IMR-90 (cell line): ENCODE measurements around the gene CAPZA3. TPM values are rescaled to one million over a fixed set of nuclear protein-coding genes. Genes with fewer than 3 reads are reported as not detected.
A peak's percentile ranks its signal among the peaks of the same experiment; 100 is the strongest.

Experiments used
- ATAC-seq: fragments of 200-7000 bp; cut with Tn5 transposase; 2 replicates; pipeline ENCODE4 v1.9.1; 2020; ENCODE audit warnings: low read depth, mild to moderate bottlenecking, moderate library complexity
- BruUV-seq: library from RNA; stranded (reverse); fragments of 400-500 nt; replicated peaks from 2 replicates; lab custom pipeline; 2021; lab: Mats Ljungman, UMichigan
- CTCF ChIA-PET: fragments of 300-600 bp; formaldehyde crosslinking; extraction: SDS; loops from one replicate; lab custom pipeline; 2021; ENCODE audit warnings: antibody characterized with exemption; lab: Yijun Ruan, JAX
- POLR2A ChIA-PET: fragments of 300-600 bp; sonication (Branson Sonifier 250); formaldehyde crosslinking; loops from one replicate; lab custom pipeline; 2022; ENCODE audit warnings: antibody characterized with exemption; ENCODE audit not compliant: unreplicated experiment; lab: Charles Lee
- DNase-seq: peaks from one replicate; pipeline ENCODE4 v3.0.0; 2013
- H2AFZ ChIP-seq: replicated peaks from 2 replicates; pipeline ENCODE3; 2013; ENCODE audit warnings: low read length, mild to moderate bottlenecking; ENCODE audit not compliant: poor library complexity
- H2AK5ac ChIP-seq: 2 replicates; pipeline ENCODE4 v1.6.1; 2013; ENCODE audit warnings: low read depth, low read length, inconsistent platforms
- H2AK9ac ChIP-seq: replicated peaks from 2 replicates; pipeline ENCODE3; 2013; ENCODE audit warnings: mild to moderate bottlenecking, low read depth, low read length, moderate library complexity; ENCODE audit not compliant: poor library complexity
- H2BK120ac ChIP-seq: 2 replicates; pipeline ENCODE4 v1.6.1; 2013; ENCODE audit warnings: low read depth, low read length, inconsistent platforms
- H2BK15ac ChIP-seq: 3 replicates; pipeline ENCODE4 v1.6.1; 2013; ENCODE audit warnings: low read depth, low read length, inconsistent platforms
- H2BK20ac ChIP-seq: 2 replicates; pipeline ENCODE4 v1.6.1; 2013; ENCODE audit warnings: low read depth, mild to moderate bottlenecking, inconsistent platforms, low read length, moderate library complexity
- H2BK5ac ChIP-seq: 2 replicates; pipeline ENCODE4 v1.6.1; 2013; ENCODE audit warnings: mild to moderate bottlenecking, low read depth, low read length, inconsistent platforms; ENCODE audit not compliant: poor library complexity, severe bottlenecking
- H3K14ac ChIP-seq: replicated peaks from 2 replicates; pipeline ENCODE4 v1.6.1; 2013; ENCODE audit warnings: low read depth, low read length, inconsistent platforms
- H3K18ac ChIP-seq: 2 replicates; pipeline ENCODE4 v1.6.1; 2013; ENCODE audit warnings: low read depth, low read length, control low read depth
- H3K23ac ChIP-seq: 2 replicates; pipeline ENCODE4 v1.6.1; 2013; ENCODE audit warnings: low read depth, low read length, inconsistent platforms
- H3K27ac ChIP-seq: 2 replicates; pipeline ENCODE4 v1.5.1; 2013; ENCODE audit warnings: mild to moderate bottlenecking, control low read depth, low read length; ENCODE audit not compliant: insufficient read depth
- H3K27me3 ChIP-seq: 2 replicates; pipeline ENCODE4 v1.6.1; 2013; ENCODE audit warnings: low read length; ENCODE audit not compliant: control insufficient read depth, insufficient read depth
- H3K36me3 ChIP-seq: 2 replicates; pipeline ENCODE4 v1.6.1; 2013; ENCODE audit warnings: low read length, mixed read lengths; ENCODE audit not compliant: control insufficient read depth, insufficient read depth
- H3K4ac ChIP-seq: 2 replicates; pipeline ENCODE4 v1.6.1; 2013; ENCODE audit warnings: low read depth, low read length, inconsistent platforms
- H3K4me1 ChIP-seq: 2 replicates; pipeline ENCODE4 v1.6.1; 2013; ENCODE audit warnings: low read length, mixed read lengths; ENCODE audit not compliant: control insufficient read depth, insufficient read depth
- H3K4me2 ChIP-seq: 2 replicates; pipeline ENCODE4 v1.6.1; 2013; ENCODE audit warnings: low read depth, mild to moderate bottlenecking, control low read depth, low read length, moderate library complexity
- H3K4me3 ChIP-seq: 2 replicates; pipeline ENCODE4 v1.5.1; 2013; ENCODE audit warnings: low read depth, mild to moderate bottlenecking, control low read depth, low read length, moderate library complexity; ENCODE audit not compliant: insufficient read depth
- H3K56ac ChIP-seq: 2 replicates; pipeline ENCODE4 v1.6.1; 2013; ENCODE audit warnings: low read length, inconsistent platforms; ENCODE audit not compliant: insufficient read depth; ENCODE audit errors: extremely low read depth
- H3K79me1 ChIP-seq, 2 experiments: 2 replicates each; pipeline ENCODE4 v1.6.1; 2013; ENCODE audit warnings: low read length in 2 of 2, inconsistent platforms in 1 of 2, low read depth in 1 of 2
- H3K9ac ChIP-seq: 2 replicates; pipeline ENCODE4 v1.6.1; 2013; ENCODE audit warnings: low read depth, low read length, control low read depth
- H3K9me1 ChIP-seq: 2 replicates; pipeline ENCODE4 v1.6.1; 2013; ENCODE audit warnings: low read length, inconsistent platforms; ENCODE audit not compliant: insufficient read depth
- H3K9me3 ChIP-seq: 2 replicates; pipeline ENCODE4 v1.6.1; 2013; ENCODE audit warnings: low read length; ENCODE audit not compliant: control insufficient read depth, insufficient read depth
- H4K20me1 ChIP-seq: 2 replicates; pipeline ENCODE4 v1.6.1; 2013; ENCODE audit warnings: low read length, inconsistent platforms; ENCODE audit not compliant: insufficient read depth
- H4K5ac ChIP-seq: 2 replicates; pipeline ENCODE4 v1.6.1; 2013; ENCODE audit warnings: mild to moderate bottlenecking, low read depth, low read length, control low read depth
- H4K8ac ChIP-seq, 2 experiments: 2 replicates each; pipeline ENCODE4 v1.6.1; 2013; ENCODE audit warnings: low read depth in 2 of 2, low read length in 2 of 2, control low read depth in 1 of 2, inconsistent platforms in 1 of 2
- H4K91ac ChIP-seq: 2 replicates; pipeline ENCODE4 v1.6.1; 2013; ENCODE audit warnings: low read depth, low read length, inconsistent platforms; ENCODE audit not compliant: insufficient read depth
- BHLHE40 ChIP-seq: fragments of 150-350 bp; IDR thresholded peaks from 2 replicates; pipeline ENCODE4 v1.6.1; 2016; ENCODE audit warnings: mild to moderate bottlenecking, low read depth, low read length
- CEBPB ChIP-seq: IDR thresholded peaks from 2 replicates; pipeline ENCODE4 v1.6.1; 2012; ENCODE audit warnings: low read depth, low read length, improper control_type of control experiment
- CHD1 ChIP-seq: IDR thresholded peaks from 2 replicates; pipeline ENCODE4 v1.6.1; 2012; ENCODE audit warnings: low read depth, low read length, improper control_type of control experiment
- FOS ChIP-seq: fragments of 150-350 bp; IDR thresholded peaks from 2 replicates; pipeline ENCODE4 v1.6.1; 2016; ENCODE audit warnings: low read depth, low read length
- MAFK ChIP-seq: IDR thresholded peaks from 2 replicates; pipeline ENCODE4 v1.6.1; 2012; ENCODE audit warnings: low read depth, low read length, improper control_type of control experiment
- MAZ ChIP-seq: IDR thresholded peaks from 2 replicates; pipeline ENCODE4 v1.6.1; 2012; ENCODE audit warnings: low read depth, mild to moderate bottlenecking, low read length, improper control_type of control experiment, moderate library complexity, borderline replicate concordance
- MXI1 ChIP-seq: IDR thresholded peaks from 2 replicates; pipeline ENCODE4 v1.6.1; 2012; ENCODE audit warnings: low read depth, mild to moderate bottlenecking, low read length, moderate library complexity, borderline replicate concordance
- NFE2L2 ChIP-seq: fragments of 150-350 bp; IDR thresholded peaks from 2 replicates; pipeline ENCODE4 v1.6.1; 2016; ENCODE audit warnings: low read depth, mild to moderate bottlenecking, low read length
- RAD21 ChIP-seq: IDR thresholded peaks from 2 replicates; pipeline ENCODE4 v1.6.1; 2012; ENCODE audit warnings: low read length, improper control_type of control experiment
- WGBS, 2 experiments: methylation state at CpG; one replicate each; pipeline versions ENCODE4 v1.1.5 to v1.1.7; 2013; ENCODE audit warnings: missing lambda C conversion rate in 2 of 2; ENCODE audit not compliant: insufficient read length in 1 of 2; ENCODE audit errors: extremely low coverage in 2 of 2; 5-methylcytosine and 5-hydroxymethylcytosine counted together
- dilution Hi-C: fragments of 300-500 bp; cut with HindIII; formaldehyde crosslinking; loops from one replicate; pipeline ENCODE4 v1.14.3; 2018; ENCODE audit warnings: low sequenced_read_pairs; ENCODE audit not compliant: unreplicated experiment
- in situ Hi-C: fragments of 300-500 bp; cut with MboI; formaldehyde crosslinking; loops from 3 replicates; pipeline ENCODE4 v1.14.3; 2019; ENCODE audit warnings: low sequenced_read_pairs, inconsistent platforms, mixed read lengths
- intact Hi-C: fragments of 100-400 bp; cut with micrococcal nuclease; formaldehyde crosslinking; loops from 2 replicates; pipeline ENCODE4 v1.10.0; 2022
- polyA plus RNA-seq, 3 experiments: library from polyadenylated mRNA; depleted of rRNA; stranded (reverse); fragments of >200 nt; gene quantifications; 2 replicates each; pipeline ENCODE4 v1.2.3, GENCODE V29; 2012; ENCODE audit warnings: low replicate concordance in 1 of 3
- total RNA-seq: library from RNA; depleted of rRNA; stranded (reverse); fragments of >200 nt; gene quantifications from 2 replicates; pipeline ENCODE4 v1.2.3, GENCODE V29; 2012
- TF ChIP-seq, protein P1 (sequence below): fragments of 150-350 bp; IDR thresholded peaks from 2 replicates; pipeline ENCODE4 v1.6.1; 2017; ENCODE audit warnings: mild to moderate bottlenecking, antibody characterized with exemption, low read length, low read depth

Gene CAPZA3
- total and polyA plus RNA-seq, 2 of the 4 experiments (the other 2 are of a cell fraction): not detected

DNA sequence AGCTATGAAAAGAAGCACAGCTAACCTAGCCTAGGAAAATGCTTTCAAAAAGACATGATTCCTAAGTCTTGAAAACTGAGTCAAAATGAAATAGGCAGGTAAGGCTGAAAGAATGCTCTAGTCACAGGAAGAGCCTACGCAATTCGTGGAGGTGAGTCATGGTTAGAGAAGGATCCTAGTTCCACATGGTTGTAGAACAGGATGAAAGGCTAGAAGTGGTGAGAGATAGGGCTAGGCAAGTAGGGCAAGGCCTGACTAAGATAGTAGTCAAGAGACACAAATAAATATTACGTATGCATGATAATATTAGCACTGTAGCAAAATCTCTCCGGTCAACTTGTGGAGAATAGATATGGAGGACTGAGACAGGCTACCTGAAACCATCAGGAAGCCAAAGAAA is 47.3 kb upstream of the CAPZA3 start:
- Histone ChIP-seq H4K91ac (no peak overlapping the region), H3K27me3 (no peaks in the 10 kb centered on the region), H2AK9ac (no peak overlapping the region), H2BK120ac (peak overlapping the region; percentile 78; the same call in 1 of the 2 replicates), H3K27ac (no peak overlapping the region; the same call in 1 of the 2 replicates), H4K20me1 (no peaks in the 10 kb centered on the region), H3K36me3 (no peaks in the 10 kb centered on the region; the same call in 1 of the 2 replicates), H3K4me1 (no peaks in the 10 kb centered on the region), H2BK5ac (peak overlapping the region; percentile 63), H4K8ac (peak overlapping the region in 1 of 2 experiments; percentile 64; a peak in 2 of 4 replicates), H3K9me1 (peaks cover 4% of the 10 kb centered on the region), H3K14ac (0 out of 2 replicates have a peak overlapping the region, but pooled peaks have one; percentile 12), H2BK15ac (no peak overlapping the region), H3K56ac (no peak overlapping the region), H3K79me1 (no peaks in the 10 kb centered on the region), H3K23ac (no peak overlapping the region), H2AK5ac (no peak overlapping the region), H3K18ac (no peak overlapping the region), H3K9me3 (no peaks in the 10 kb centered on the region), H3K4me2 (peak overlapping the region; percentile 22; the same call in 1 of the 2 replicates), H4K5ac (no peak overlapping the region), H3K4ac (peak overlapping the region; percentile 69; the same call in 1 of the 2 replicates), H3K4me3 (no peak overlapping the region), H3K9ac (no peak overlapping the region), H2BK20ac (peak overlapping the region; percentile 78; the same call in 1 of the 2 replicates), H2AFZ (no peak overlapping the region)
- dilution Hi-C loops (no loop called here), intact Hi-C loops (no loop called here), in situ Hi-C loops (no loop called here)
- POLR2A ChIA-PET: no interaction called here
- CTCF ChIA-PET: interaction anchor here (1.2 kb wide), 1 partner anchor 11 kb away, joined by 4 read pairs; no protein-coding TSS in a partner anchor
- DNase-seq: peak; percentile 98
- 0% methylated on average over 2 of the region's 4 CpGs; no CpG with 5 or more reads in 1 of the 2 experiments for WGBS, 2 experiments
- no TSS peak for BruUV-seq
- peak; percentile 15; the same call in 1 of the 2 replicates for TF ChIP-seq RAD21
- TF ChIP-seq MXI1: no peak
- TF ChIP-seq, protein P1, sequence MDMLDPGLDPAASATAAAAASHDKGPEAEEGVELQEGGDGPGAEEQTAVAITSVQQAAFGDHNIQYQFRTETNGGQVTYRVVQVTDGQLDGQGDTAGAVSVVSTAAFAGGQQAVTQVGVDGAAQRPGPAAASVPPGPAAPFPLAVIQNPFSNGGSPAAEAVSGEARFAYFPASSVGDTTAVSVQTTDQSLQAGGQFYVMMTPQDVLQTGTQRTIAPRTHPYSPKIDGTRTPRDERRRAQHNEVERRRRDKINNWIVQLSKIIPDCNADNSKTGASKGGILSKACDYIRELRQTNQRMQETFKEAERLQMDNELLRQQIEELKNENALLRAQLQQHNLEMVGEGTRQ: no peak
- no peak; the same call in 1 of the 2 replicates for TF ChIP-seq BHLHE40
- TF ChIP-seq FOS: peak; percentile 77
- TF ChIP-seq MAFK: no peak
- no peak for TF ChIP-seq MAZ
- no peak for TF ChIP-seq CHD1
- peak; percentile 30; the same call in 1 of the 2 replicates for TF ChIP-seq NFE2L2
- TF ChIP-seq CEBPB: peak; percentile 85
- peak; percentile 82 for ATAC-seq
